HepG2 (cell line): ENCODE measurements around the gene PLG. TPM values are rescaled to one million over a fixed set of nuclear protein-coding genes. Genes with fewer than 3 reads are reported as not detected.
"Not testable (repeated sequence)": the region's sequence is repeated elsewhere in the genome, so short reads cannot be mapped to it uniquely, and the experiment has no call there.

Experiments
- ATAC-seq: fragments of 200-7000 bp; cut with Tn5 transposase; 3 replicates; pipeline ENCODE4 v1.9.1; 2020; ENCODE audit warnings: mild to moderate bottlenecking, moderate library complexity
- BruUV-seq: library from RNA; stranded (reverse); fragments of 400-500 nt; replicated peaks from 2 replicates; lab custom pipeline; 2021; lab: Mats Ljungman, UMichigan
- CTCF ChIA-PET: fragments of 300-600 bp; formaldehyde crosslinking; extraction: SDS; loops from one replicate; lab custom pipeline; 2021; ENCODE audit warnings: low total read pairs, inconsistent platforms, low intra/inter-chr PET ratio; lab: Yijun Ruan, JAX
- POLR2A ChIA-PET: fragments of 350-600 bp; sonication (Branson Sonifier 250); formaldehyde crosslinking; loops from one replicate; lab custom pipeline; 2020; ENCODE audit warnings: antibody characterized with exemption, inconsistent platforms; lab: Yijun Ruan, JAX
- DNase-seq: peaks from one replicate; pipeline ENCODE4 v3.0.0-alpha.2; 2015; ENCODE audit warnings: low spot score
- FAIRE-seq: peaks from 3 replicates; lab custom pipeline; 2011; peaks lifted over from hg19 to GRCh38; lab: Jason Lieb, UNC
- H2AFZ ChIP-seq: one replicate; pipeline ENCODE4 v1.6.1; 2011; ENCODE audit warnings: low read length, inconsistent platforms
- H3K27ac ChIP-seq: fragments of 300-600 bp; 3 replicates; pipeline ENCODE4 v1.8.0; 2011; ENCODE audit warnings: mixed run types, mild to moderate bottlenecking, mixed read lengths, low read length, inconsistent platforms; ENCODE audit not compliant: insufficient read depth; ENCODE audit errors: extremely low read length
- H3K27me3 ChIP-seq, 2 experiments: fragments of 200-600 bp in 1 of 2; 2 replicates in 1 of 2; 3 replicates in 1 of 2; pipeline versions ENCODE4 v1.6.0 to v1.8.0; 2011; ENCODE audit warnings: low read length in 2 of 2, mild to moderate bottlenecking in 2 of 2, moderate library complexity in 2 of 2, inconsistent platforms in 1 of 2; ENCODE audit not compliant: insufficient read depth in 2 of 2, control insufficient read depth in 1 of 2
- H3K36me3 ChIP-seq, 2 experiments: fragments of 200-600 bp in 1 of 2; replicated peaks in 1 of 2; 2 replicates in 1 of 2; 3 replicates in 1 of 2; pipeline versions ENCODE4 v1.5.1 to v1.8.0; 2011; ENCODE audit warnings: low read length in 2 of 2, inconsistent platforms in 1 of 2; ENCODE audit not compliant: insufficient read depth in 2 of 2, control insufficient read depth in 1 of 2
- H3K4me1 ChIP-seq: 2 replicates; pipeline ENCODE4 v1.5.1; 2012; ENCODE audit warnings: low read length, inconsistent platforms; ENCODE audit not compliant: insufficient read depth
- H3K4me2 ChIP-seq: 2 replicates; pipeline ENCODE4 v1.6.0; 2011; ENCODE audit warnings: low read depth, low read length, inconsistent platforms
- H3K4me3 ChIP-seq, 3 experiments: fragments of 200-600 bp in 1 of 3; sonication (generic), shearing (Covaris generic) in 1 of 3; replicated peaks in 1 of 3; 2 replicates each; pipeline ENCODE4 v1.5.1; 2011 to 2016; ENCODE audit warnings: low read length in 3 of 3, inconsistent platforms in 2 of 3, low read depth in 2 of 3, mild to moderate bottlenecking in 2 of 3, control low read depth in 1 of 3, mixed read lengths in 1 of 3; ENCODE audit not compliant: insufficient read depth in 1 of 3
- H3K79me2 ChIP-seq: one replicate; pipeline ENCODE4 v1.6.1; 2011; ENCODE audit warnings: low read length, inconsistent platforms; ENCODE audit not compliant: insufficient read depth
- H3K9ac ChIP-seq: 2 replicates; pipeline ENCODE4 v1.6.0; 2011; ENCODE audit warnings: mild to moderate bottlenecking, low read depth, low read length, inconsistent platforms; ENCODE audit not compliant: insufficient read depth
- H3K9me3 ChIP-seq: 2 replicates; pipeline ENCODE4 v1.5.1; 2012; ENCODE audit warnings: mild to moderate bottlenecking, low read length
- H4K20me1 ChIP-seq: 2 replicates; pipeline ENCODE4 v1.6.0; 2011; ENCODE audit warnings: inconsistent platforms, mild to moderate bottlenecking, low read length, moderate library complexity; ENCODE audit not compliant: insufficient read depth
- ETV5 ChIP-seq: IDR thresholded peaks from 2 replicates; pipeline ENCODE4 v1.6.1; 2018; ENCODE audit warnings: missing biosample characterization, missing genetic modification reagents, inconsistent platforms, borderline replicate concordance
- FOXC1 ChIP-seq: sonication (generic); formaldehyde crosslinking; IDR thresholded peaks from 2 replicates; pipeline ENCODE4 v1.8.0; 2022; ENCODE audit warnings: mild to moderate bottlenecking, missing genetic modification reagents, borderline replicate concordance
- GATAD2A ChIP-seq: IDR thresholded peaks from 2 replicates; pipeline ENCODE4 v1.6.1; 2016
- HHEX ChIP-seq: IDR thresholded peaks from 2 replicates; pipeline ENCODE4 v1.6.1; 2016; ENCODE audit warnings: control low read depth
- KDM5B ChIP-seq: sonication (generic); formaldehyde crosslinking; IDR thresholded peaks from 2 replicates; pipeline ENCODE4 v1.4.0; 2020; ENCODE audit warnings: missing genetic modification reagents, mild to moderate bottlenecking, borderline replicate concordance
- MIXL1 ChIP-seq: IDR thresholded peaks from 2 replicates; pipeline ENCODE4 v1.6.1; 2016
- NRL ChIP-seq: sonication (generic); formaldehyde crosslinking; IDR thresholded peaks from 2 replicates; pipeline ENCODE4 v1.5.0; 2020; ENCODE audit warnings: missing genetic modification reagents, mild to moderate bottlenecking, moderate library complexity, borderline replicate concordance
- PHF21A ChIP-seq: sonication (generic); formaldehyde crosslinking; IDR thresholded peaks from 2 replicates; pipeline ENCODE4 v1.5.0; 2020; ENCODE audit warnings: mild to moderate bottlenecking, missing genetic modification reagents
- PITX1 ChIP-seq: sonication (generic); formaldehyde crosslinking; IDR thresholded peaks from 2 replicates; pipeline ENCODE4 v1.5.1; 2020; ENCODE audit warnings: mild to moderate bottlenecking, missing genetic modification reagents
- POLR2AphosphoS5 ChIP-seq: IDR thresholded peaks from 2 replicates; pipeline ENCODE4 v1.6.1; 2012; ENCODE audit warnings: low read depth, low read length
- SMARCC2 ChIP-seq: fragments of 450-650 bp; IDR thresholded peaks from 2 replicates; pipeline ENCODE4 v1.6.1; 2017; ENCODE audit warnings: antibody characterized with exemption, mild to moderate bottlenecking
- SPEN ChIP-seq: sonication (generic); formaldehyde crosslinking; IDR thresholded peaks from 2 replicates; pipeline ENCODE4 v1.5.1; 2020; ENCODE audit warnings: low read depth, mild to moderate bottlenecking, missing genetic modification reagents
- TOPORS ChIP-seq: sonication (generic); formaldehyde crosslinking; IDR thresholded peaks from 2 replicates; pipeline ENCODE4 v1.8.0; 2023; ENCODE audit warnings: mild to moderate bottlenecking, missing genetic modification reagents
- ZFY ChIP-seq: sonication (generic); formaldehyde crosslinking; IDR thresholded peaks from 2 replicates; pipeline ENCODE4 v1.4.0; 2020; ENCODE audit warnings: missing genetic modification reagents
- ZNF317 ChIP-seq: sonication (generic); formaldehyde crosslinking; IDR thresholded peaks from 2 replicates; pipeline ENCODE4 v1.5.0; 2020; ENCODE audit warnings: mild to moderate bottlenecking, missing genetic modification reagents
- ZNF552 ChIP-seq: sonication (generic); formaldehyde crosslinking; IDR thresholded peaks from 2 replicates; pipeline ENCODE4 v1.9.0; 2022; ENCODE audit warnings: missing genetic modification reagents, mild to moderate bottlenecking, borderline replicate concordance
- ZNF605 ChIP-seq: sonication (generic); formaldehyde crosslinking; IDR thresholded peaks from 2 replicates; pipeline ENCODE4 v1.8.0; 2022; ENCODE audit warnings: mild to moderate bottlenecking, missing genetic modification reagents
- ZNF709 ChIP-seq: sonication (generic); formaldehyde crosslinking; IDR thresholded peaks from 2 replicates; pipeline ENCODE4 v1.5.0; 2020; ENCODE audit warnings: mild to moderate bottlenecking, missing genetic modification reagents
- ZNF788 ChIP-seq: sonication (generic); formaldehyde crosslinking; IDR thresholded peaks from 2 replicates; pipeline ENCODE4 v1.5.0; 2020; ENCODE audit warnings: mild to moderate bottlenecking, missing genetic modification reagents, borderline replicate concordance
- ZSCAN25 ChIP-seq: sonication (generic); formaldehyde crosslinking; IDR thresholded peaks from 2 replicates; pipeline ENCODE4 v1.8.0; 2022; ENCODE audit warnings: mild to moderate bottlenecking, missing genetic modification reagents
- WGBS: methylation state at CpG from one replicate; pipeline ENCODE4 v1.1.6; 2017; ENCODE audit warnings: low lambda C conversion rate; 5-methylcytosine and 5-hydroxymethylcytosine counted together
- in situ Hi-C: cut with HindIII; loops from 2 replicates; pipeline ENCODE4 v1.10.0; 2017; ENCODE audit warnings: low pct_unique_long_range_greater_than_20kb; ENCODE audit not compliant: extremely low pct_ligation_motif_present
- intact Hi-C: fragments of 100-400 bp; cut with micrococcal nuclease; formaldehyde crosslinking; loops from one replicate; pipeline ENCODE4 v1.10.0; 2022; ENCODE audit not compliant: unreplicated experiment
- polyA plus RNA-seq, 8 experiments: library from polyadenylated mRNA; depleted of rRNA in 3 of 8; stranded (reverse) in 7 of 8; unstranded in 1 of 8; fragments of >200 nt; fragmentation: Illumina TruSeq in 4 of 8; extraction: Trizol in 4 of 8; gene quantifications; 2 replicates each; pipeline versions ENCODE4 v1.2.1 to v1.2.3, GENCODE V29; 2011 to 2016; ENCODE audit warnings: low read depth in 4 of 8, missing spikeins in 1 of 8, mixed read lengths in 1 of 8; ENCODE audit not compliant: insufficient read depth in 1 of 8
- total RNA-seq, 5 experiments: library from RNA; depleted of rRNA; stranded (reverse); fragments of >200 nt; fragmentation: Illumina TruSeq; extraction: Trizol; gene quantifications; 2 replicates each; pipeline ENCODE4 v1.2.3, GENCODE V29; 2016; ENCODE audit warnings: low read depth in 1 of 5
- TF ChIP-seq, protein P1 (sequence below): sonication (generic); formaldehyde crosslinking; IDR thresholded peaks from 2 replicates; pipeline ENCODE4 v1.4.0; 2020; ENCODE audit warnings: missing genetic modification reagents
- TF ChIP-seq, protein P2 (sequence below): sonication (generic); IDR thresholded peaks from 2 replicates; pipeline ENCODE4 v1.6.1; 2016; ENCODE audit warnings: low read depth, borderline replicate concordance

Gene PLG
- total and polyA plus RNA-seq, 2 of the 13 experiments (the other 11 are each of a cell fraction or from before 2014, with no cell fraction given), result 1.7 to 10.7 TPM

DNA sequence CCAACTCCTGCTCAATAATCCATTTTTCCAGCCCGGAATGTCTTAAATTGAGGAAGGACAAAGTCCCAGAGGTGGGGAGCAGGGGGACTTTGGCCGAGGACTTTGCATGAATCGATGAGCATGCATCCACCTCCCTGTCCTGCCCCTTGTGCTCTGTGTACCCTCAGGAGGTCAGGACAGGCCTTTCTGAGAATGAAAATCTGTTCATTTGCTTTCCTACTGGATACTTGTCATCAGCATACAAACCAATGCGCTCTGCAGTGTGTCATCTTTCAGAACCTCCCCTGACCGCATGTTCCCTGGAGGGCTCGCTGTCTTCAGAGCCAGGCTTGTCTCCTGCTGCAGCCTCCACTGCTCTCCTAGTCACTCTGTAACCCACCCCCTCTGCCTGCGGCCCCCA, 2.6 kb downstream of the PLG start:
- H3K79me2 ChIP-seq, H3K9ac ChIP-seq, H3K4me3 ChIP-seq, H2AFZ ChIP-seq, FAIRE-seq, H3K9me3 ChIP-seq, H4K20me1 ChIP-seq, H3K27me3 ChIP-seq, POLR2A ChIA-PET, BruUV-seq, H3K36me3 ChIP-seq, CTCF ChIA-PET, intact Hi-C loops, in situ Hi-C loops, DNase-seq: not testable (repeated sequence)
- Histone ChIP-seq H3K4me2 (peak overlapping the region; percentile 34), H3K27ac (peak overlapping the region; percentile 86), H3K4me1 (peaks cover 68% of the 10 kb centered on the region)
- ATAC-seq, result peak; percentile 93
- 5% methylated on average over 7 of the region's 7 CpGs for WGBS
- TF ChIP-seq HHEX (CRISPR knock-in tag) (0 out of 2 replicates have a peak, but pooled peaks have one; percentile 26), ZNF317 (0 out of 2 replicates have a peak, but pooled peaks have one; percentile 51), POLR2AphosphoS5 (peak; percentile 28; the same call in 1 of the 2 replicates), ZNF552 (0 out of 2 replicates have a peak, but pooled peaks have one; percentile 32), ZSCAN25 (CRISPR knock-in tag) (0 out of 2 replicates have a peak, but pooled peaks have one; percentile 38), GATAD2A (CRISPR knock-in tag) (peak; percentile 66), SPEN (CRISPR knock-in tag) (peak; percentile 74), SMARCC2 (0 out of 2 replicates have a peak, but pooled peaks have one; percentile 30), ZNF788 (CRISPR knock-in tag) (peak; percentile 56; the same call in 1 of the 2 replicates), PITX1 (peak; percentile 95), FOXC1 (CRISPR knock-in tag) (0 out of 2 replicates have a peak, but pooled peaks have one; percentile 74), ZNF605 (CRISPR knock-in tag) (peak; percentile 64; the same call in 1 of the 2 replicates), ZNF709 (CRISPR knock-in tag) (peak; percentile 54; the same call in 1 of the 2 replicates), ETV5 (CRISPR knock-in tag) (peak; percentile 66; the same call in 1 of the 2 replicates), TOPORS (peak; percentile 69; the same call in 1 of the 2 replicates), ZFY (CRISPR knock-in tag) (peak; percentile 22; the same call in 1 of the 2 replicates), KDM5B (CRISPR knock-in tag) (0 out of 2 replicates have a peak, but pooled peaks have one; percentile 47), MIXL1 (CRISPR knock-in tag) (peak; percentile 97), PHF21A (CRISPR knock-in tag) (peak; percentile 95), NRL (0 out of 2 replicates have a peak, but pooled peaks have one; percentile 49)
- TF ChIP-seq, protein P1, sequence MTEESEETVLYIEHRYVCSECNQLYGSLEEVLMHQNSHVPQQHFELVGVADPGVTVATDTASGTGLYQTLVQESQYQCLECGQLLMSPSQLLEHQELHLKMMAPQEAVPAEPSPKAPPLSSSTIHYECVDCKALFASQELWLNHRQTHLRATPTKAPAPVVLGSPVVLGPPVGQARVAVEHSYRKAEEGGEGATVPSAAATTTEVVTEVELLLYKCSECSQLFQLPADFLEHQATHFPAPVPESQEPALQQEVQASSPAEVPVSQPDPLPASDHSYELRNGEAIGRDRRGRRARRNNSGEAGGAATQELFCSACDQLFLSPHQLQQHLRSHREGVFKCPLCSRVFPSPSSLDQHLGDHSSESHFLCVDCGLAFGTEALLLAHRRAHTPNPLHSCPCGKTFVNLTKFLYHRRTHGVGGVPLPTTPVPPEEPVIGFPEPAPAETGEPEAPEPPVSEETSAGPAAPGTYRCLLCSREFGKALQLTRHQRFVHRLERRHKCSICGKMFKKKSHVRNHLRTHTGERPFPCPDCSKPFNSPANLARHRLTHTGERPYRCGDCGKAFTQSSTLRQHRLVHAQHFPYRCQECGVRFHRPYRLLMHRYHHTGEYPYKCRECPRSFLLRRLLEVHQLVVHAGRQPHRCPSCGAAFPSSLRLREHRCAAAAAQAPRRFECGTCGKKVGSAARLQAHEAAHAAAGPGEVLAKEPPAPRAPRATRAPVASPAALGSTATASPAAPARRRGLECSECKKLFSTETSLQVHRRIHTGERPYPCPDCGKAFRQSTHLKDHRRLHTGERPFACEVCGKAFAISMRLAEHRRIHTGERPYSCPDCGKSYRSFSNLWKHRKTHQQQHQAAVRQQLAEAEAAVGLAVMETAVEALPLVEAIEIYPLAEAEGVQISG (CRISPR knock-in tag), result peak; percentile 60; the same call in 1 of the 2 replicates
- TF ChIP-seq, protein P2, sequence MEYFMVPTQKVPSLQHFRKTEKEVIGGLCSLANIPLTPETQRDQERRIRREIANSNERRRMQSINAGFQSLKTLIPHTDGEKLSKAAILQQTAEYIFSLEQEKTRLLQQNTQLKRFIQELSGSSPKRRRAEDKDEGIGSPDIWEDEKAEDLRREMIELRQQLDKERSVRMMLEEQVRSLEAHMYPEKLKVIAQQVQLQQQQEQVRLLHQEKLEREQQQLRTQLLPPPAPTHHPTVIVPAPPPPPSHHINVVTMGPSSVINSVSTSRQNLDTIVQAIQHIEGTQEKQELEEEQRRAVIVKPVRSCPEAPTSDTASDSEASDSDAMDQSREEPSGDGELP, result 0 out of 2 replicates have a peak, but pooled peaks have one; percentile 15
